Lung (tissue), 12 donors: Measurements from ENCODE around the gene ECT2. TPM values are rescaled to one million over a fixed set of nuclear protein-coding genes. Genes with fewer than 3 reads are reported as not detected.

Experiments used
- ATAC-seq: fragments of 200-7000 bp; cut with Tn5 transposase; one replicate; pipeline ENCODE4 v1.9.1; 2020; ENCODE audit warnings: moderate number of reproducible peaks; ENCODE audit not compliant: insufficient read depth, low FRiP score
- DNase-seq, 3 donors: peaks; one replicate each; pipeline ENCODE4 v3.0.0-alpha.2; 2013 to 2017
- H3K27ac ChIP-seq, 2 donors: one replicate each; pipeline ENCODE4 v1.5.1; 2013; ENCODE audit warnings: mild to moderate bottlenecking in 2 of 2, moderate library complexity in 2 of 2, control low read depth in 1 of 2, inconsistent platforms in 1 of 2, low read depth in 1 of 2, low read length in 1 of 2
- H3K27me3 ChIP-seq, 3 donors: one replicate each; pipeline ENCODE4 v1.5.1; 2013; ENCODE audit warnings: low read length in 2 of 3; ENCODE audit not compliant: control insufficient read depth in 3 of 3, insufficient read depth in 3 of 3
- H3K36me3 ChIP-seq, 4 donors: one replicate each; pipeline ENCODE4 v1.5.1; 2013; ENCODE audit warnings: low read length in 4 of 4, mild to moderate bottlenecking in 1 of 4, moderate library complexity in 1 of 4; ENCODE audit not compliant: control insufficient read depth in 4 of 4, insufficient read depth in 4 of 4
- H3K4me1 ChIP-seq, 5 donors: one replicate each; pipeline ENCODE4 v1.5.1; 2013; ENCODE audit warnings: low read length in 5 of 5, mild to moderate bottlenecking in 2 of 5, moderate library complexity in 1 of 5; ENCODE audit not compliant: control insufficient read depth in 5 of 5, insufficient read depth in 5 of 5
- H3K4me3 ChIP-seq: one replicate; pipeline ENCODE4 v1.5.1; 2013; ENCODE audit warnings: mild to moderate bottlenecking, control low read depth, moderate library complexity
- H3K9ac ChIP-seq, 2 donors: one replicate each; pipeline ENCODE4 v1.5.1; 2013; ENCODE audit warnings: low read length in 2 of 2, control low read depth in 1 of 2; ENCODE audit not compliant: insufficient read depth in 1 of 2
- H3K9me3 ChIP-seq, 4 donors: one replicate each; pipeline ENCODE4 v1.5.1; 2013; ENCODE audit warnings: low read length in 3 of 4, mild to moderate bottlenecking in 1 of 4, moderate library complexity in 1 of 4; ENCODE audit not compliant: control insufficient read depth in 4 of 4, insufficient read depth in 3 of 4
- CTCF ChIP-seq: IDR thresholded peaks from 2 replicates; pipeline ENCODE4 v1.5.1; 2012; ENCODE audit warnings: mild to moderate bottlenecking; ENCODE audit errors: control extremely low read depth, extremely low read depth
- WGBS, 2 donors: extraction: QIAGEN DNeasy Blood & Tissue Kit; methylation state at CpG; one replicate each; pipeline ENCODE4 v1.1.7; 2013; 5-methylcytosine and 5-hydroxymethylcytosine counted together
- polyA plus RNA-seq, 2 donors: library from polyadenylated mRNA; stranded (reverse); fragments of 200-250 nt; gene quantifications; one replicate each; pipeline ENCODE4 v1.2.1, GENCODE V29; 2013
- total RNA-seq, 2 donors: library from RNA; depleted of rRNA in 1 of 2; stranded (reverse); fragments of >200 nt in 1 of 2; gene quantifications; one replicate each; pipeline ENCODE4 v1.2.1, GENCODE V29; 2014 to 2021
- donor health status: control.
- donor health status: control.
- donor health status: Bipolar disorder and iron deficiency.
- donor health status: healthy.
- donor health status: DM: yes; HTN: yes; CAD: no.

The ECT2 gene
- total and polyA plus RNA-seq, 4 donors: 4.2 to 19.5 (median 8.5) TPM

GRCh38 chr3:172813462-172813861 lies 62.9 kb downstream of the ECT2 start:
- Histone ChIP-seq H3K4me1 (peaks cover 0 to 8% (median 0%) of the 10 kb centered on the region in 5 donors), H3K4me3 (no peak overlapping the region), H3K27ac (no peak overlapping the region), H3K36me3 (peaks cover 0 to 7% (median under 1%) of the 10 kb centered on the region in 4 donors), H3K27me3 (no peaks in the 10 kb centered on the region), H3K9me3 (no peaks in the 10 kb centered on the region), H3K9ac (no peak overlapping the region)
- 96 to 97% methylated on average over 3 of the region's 3 CpGs for WGBS, 2 donors
- no peak for TF ChIP-seq CTCF
- DNase-seq: no peak
- ATAC-seq: no peak

- ATAC-seq (no peak), DNase-seq (no peak)
- H3K4me3 ChIP-seq: no peak overlapping the region
- H3K27ac ChIP-seq: no peak overlapping the region
- H3K9me3 ChIP-seq: no peaks in the 10 kb centered on the region
- no peaks in the 10 kb centered on the region for H3K27me3 ChIP-seq
- no peak overlapping the region for H3K9ac ChIP-seq
- TF ChIP-seq CTCF: no peak
- H3K36me3 ChIP-seq: peaks cover 0 to 1% (median 0%) of the 10 kb centered on the region in 4 donors
- 93 to 95% methylated on average over 1 of the region's 1 CpG for WGBS, 2 donors
- peaks cover 0 to 8% (median 0%) of the 10 kb centered on the region in 5 donors for H3K4me1 ChIP-seq
These were observed 64.2 kb downstream of the ECT2 start for GRCh38 chr3:172814738-172815137.

GRCh38 chr3:172815857-172816256 lies 65.3 kb downstream of the ECT2 start:
- Histone ChIP-seq H3K4me1 (peaks cover 0 to 8% (median 0%) of the 10 kb centered on the region in 5 donors), H3K27me3 (no peaks in the 10 kb centered on the region), H3K36me3 (peaks cover 0 to 1% (median 0%) of the 10 kb centered on the region in 4 donors), H3K4me3 (no peak overlapping the region), H3K9ac (no peak overlapping the region), H3K27ac (no peak overlapping the region), H3K9me3 (no peaks in the 10 kb centered on the region)
- DNase-seq (no peak), ATAC-seq (no peak)
- TF ChIP-seq CTCF: no peak
- 77 to 88% methylated on average over 4 of the region's 4 CpGs for WGBS, 2 donors

GRCh38 chr3:172816281-172816680 lies 65.8 kb downstream of the ECT2 start:
- no peak for ATAC-seq
- peak in 2 of 3 donors; percentile 37 to 38 for DNase-seq
- TF ChIP-seq CTCF: no peak
- no peak overlapping the region for H3K27ac ChIP-seq
- H3K4me3 ChIP-seq: no peak overlapping the region
- H3K27me3 ChIP-seq: no peaks in the 10 kb centered on the region
- no peak overlapping the region for H3K9ac ChIP-seq
- H3K4me1 ChIP-seq: peaks cover 0 to 8% (median 0%) of the 10 kb centered on the region in 5 donors
- H3K36me3 ChIP-seq: peaks cover 0 to 1% (median 0%) of the 10 kb centered on the region in 4 donors
- no peaks in the 10 kb centered on the region for H3K9me3 ChIP-seq
